PC-3 (cell line): ENCODE data around the gene CCNL2. TPM values are rescaled to one million over a fixed set of nuclear protein-coding genes. Genes with fewer than 3 reads are reported as not detected.

Source experiments
- ATAC-seq: fragments of 200-7000 bp; cut with Tn5 transposase; 2 replicates; pipeline ENCODE4 v1.9.1; 2020; ENCODE audit warnings: mild to moderate bottlenecking, moderate library complexity
- BruUV-seq: library from RNA; stranded (reverse); fragments of 400-500 nt; replicated peaks from 2 replicates; lab custom pipeline; 2021; lab: Mats Ljungman, UMichigan
- CTCF ChIA-PET: fragments of 300-600 bp; sonication (Branson Sonifier 250); formaldehyde crosslinking; loops from one replicate; lab custom pipeline; 2022; ENCODE audit warnings: antibody characterized with exemption; lab: Charles Lee
- POLR2A ChIA-PET: fragments of 300-600 bp; sonication (Branson Sonifier 250); formaldehyde crosslinking; loops from one replicate; lab custom pipeline; 2022; ENCODE audit warnings: antibody characterized with exemption; ENCODE audit not compliant: unreplicated experiment; lab: Charles Lee
- DNase-seq: peaks from one replicate; pipeline ENCODE4 v3.0.0-alpha.2; 2015
- H2AFZ ChIP-seq: fragments of 300-600 bp; sonication (generic); 2 replicates; pipeline ENCODE4 v1.6.0; 2016; ENCODE audit warnings: antibody characterized with exemption, low read length
- H3F3A ChIP-seq: fragments of 300-600 bp; sonication (generic); one replicate; pipeline ENCODE4 v1.6.0; 2017; ENCODE audit warnings: antibody characterized with exemption, low read length, control low read depth, mild to moderate bottlenecking; ENCODE audit not compliant: unreplicated experiment
- H3K27ac ChIP-seq: fragments of 300-600 bp; sonication (generic); 2 replicates; pipeline ENCODE4 v1.5.1; 2016; ENCODE audit warnings: mild to moderate bottlenecking, low read length
- H3K27me3 ChIP-seq: fragments of 300-600 bp; sonication (generic); 2 replicates; pipeline ENCODE4 v1.6.1; 2016; ENCODE audit warnings: low read length, mixed read lengths
- H3K36me3 ChIP-seq: fragments of 300-600 bp; sonication (generic); 2 replicates; pipeline ENCODE4 v1.6.1; 2016; ENCODE audit warnings: low read depth, mixed run types, low read length, mixed read lengths
- H3K4me1 ChIP-seq: fragments of 300-600 bp; sonication (generic); 2 replicates; pipeline ENCODE4 v1.5.1; 2016; ENCODE audit warnings: low read length; ENCODE audit not compliant: insufficient read depth
- H3K4me2 ChIP-seq: fragments of 300-600 bp; sonication (generic); 2 replicates; pipeline ENCODE4 v1.6.0; 2016; ENCODE audit warnings: low read length
- H3K4me3 ChIP-seq: fragments of 300-600 bp; sonication (generic); 2 replicates; pipeline ENCODE4 v1.5.1; 2016; ENCODE audit warnings: mild to moderate bottlenecking, low read length, mixed read lengths
- H3K79me2 ChIP-seq: fragments of 300-600 bp; sonication (generic); 2 replicates; pipeline ENCODE4 v1.6.1; 2017; ENCODE audit warnings: low read length, mixed read lengths
- H3K9ac ChIP-seq: fragments of 300-600 bp; sonication (generic); 2 replicates; pipeline ENCODE4 v1.6.0; 2016; ENCODE audit warnings: mild to moderate bottlenecking, low read length
- H3K9me2 ChIP-seq: fragments of 300-600 bp; sonication (generic); replicated peaks from 2 replicates; pipeline ENCODE4 v1.6.1; 2016; ENCODE audit warnings: mixed run types, low read length, mixed read lengths
- H3K9me3 ChIP-seq: fragments of 300-600 bp; sonication (generic); 2 replicates; pipeline ENCODE4 v1.6.1; 2016; ENCODE audit warnings: low read length, mixed read lengths
- H4K20me1 ChIP-seq: fragments of 300-600 bp; sonication (generic); 2 replicates; pipeline ENCODE4 v1.6.1; 2016; ENCODE audit warnings: low read length, mixed read lengths
- EZH2 ChIP-seq: fragments of 300-600 bp; sonication (generic); IDR thresholded peaks from one replicate; pipeline ENCODE4 v1.6.1; 2017; ENCODE audit warnings: antibody characterized with exemption, mild to moderate bottlenecking, low read length; ENCODE audit not compliant: unreplicated experiment
- EZH2phosphoT487 ChIP-seq: fragments of 300-600 bp; sonication (generic); IDR thresholded peaks from 2 replicates; pipeline ENCODE4 v1.6.1; 2018; ENCODE audit warnings: mild to moderate bottlenecking, antibody characterized with exemption, low read length, borderline replicate concordance
- intact Hi-C: fragments of 100-400 bp; cut with micrococcal nuclease; formaldehyde crosslinking; loops from 2 replicates; pipeline ENCODE4 v1.9.0; 2023
- total RNA-seq: library from RNA; depleted of rRNA; stranded (reverse); fragments of >200 nt; gene quantifications from 2 replicates; pipeline ENCODE4 v1.2.3, GENCODE V29; 2014
- TF ChIP-seq, protein P1 (sequence below): fragments of 300-600 bp; sonication (generic); conservative IDR thresholded peaks from 2 replicates; pipeline ENCODE4 v1.5.1; 2017; ENCODE audit warnings: antibody characterized with exemption, low read depth, mild to moderate bottlenecking, low read length

Gene CCNL2
- total RNA-seq, 1 experiment from 2014 or later, result 385 TPM

- Histone ChIP-seq H2AFZ (no peak overlapping the region), H3K4me2 (peak overlapping the region; percentile 78), H3K4me1 (peaks cover 28% of the 10 kb centered on the region), H3K9me3 (no peaks in the 10 kb centered on the region), H3K27ac (no peak overlapping the region), H3K9ac (no peak overlapping the region), H3K79me2 (peaks cover 26% of the 10 kb centered on the region), H3K9me2 (no peaks in the 10 kb centered on the region), H3F3A (peaks cover 3% of the 10 kb centered on the region), H3K4me3 (no peak overlapping the region), H4K20me1 (no peaks in the 10 kb centered on the region), H3K36me3 (no peaks in the 10 kb centered on the region), H3K27me3 (no peaks in the 10 kb centered on the region)
- TF ChIP-seq EZH2phosphoT487, result no peak
- TF ChIP-seq, protein P1, sequence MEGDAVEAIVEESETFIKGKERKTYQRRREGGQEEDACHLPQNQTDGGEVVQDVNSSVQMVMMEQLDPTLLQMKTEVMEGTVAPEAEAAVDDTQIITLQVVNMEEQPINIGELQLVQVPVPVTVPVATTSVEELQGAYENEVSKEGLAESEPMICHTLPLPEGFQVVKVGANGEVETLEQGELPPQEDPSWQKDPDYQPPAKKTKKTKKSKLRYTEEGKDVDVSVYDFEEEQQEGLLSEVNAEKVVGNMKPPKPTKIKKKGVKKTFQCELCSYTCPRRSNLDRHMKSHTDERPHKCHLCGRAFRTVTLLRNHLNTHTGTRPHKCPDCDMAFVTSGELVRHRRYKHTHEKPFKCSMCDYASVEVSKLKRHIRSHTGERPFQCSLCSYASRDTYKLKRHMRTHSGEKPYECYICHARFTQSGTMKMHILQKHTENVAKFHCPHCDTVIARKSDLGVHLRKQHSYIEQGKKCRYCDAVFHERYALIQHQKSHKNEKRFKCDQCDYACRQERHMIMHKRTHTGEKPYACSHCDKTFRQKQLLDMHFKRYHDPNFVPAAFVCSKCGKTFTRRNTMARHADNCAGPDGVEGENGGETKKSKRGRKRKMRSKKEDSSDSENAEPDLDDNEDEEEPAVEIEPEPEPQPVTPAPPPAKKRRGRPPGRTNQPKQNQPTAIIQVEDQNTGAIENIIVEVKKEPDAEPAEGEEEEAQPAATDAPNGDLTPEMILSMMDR, result no peak
- no peak for TF ChIP-seq EZH2
- DNase-seq, result no peak
- CTCF ChIA-PET, result no interaction called here
- ATAC-seq, result no peak
- intact Hi-C loops, result no loop called here
- POLR2A ChIA-PET, result no interaction called here
- no TSS peak for BruUV-seq
Observed at GRCh38 chr1:1352786-1353388, 46.2 kb downstream of the CCNL2 start.

GRCh38 chr1:1351511-1352427, 47.4 kb downstream of the CCNL2 start:
- Histone ChIP-seq H3K4me1 (peaks cover 37% of the 10 kb centered on the region), H3K27me3 (no peaks in the 10 kb centered on the region), H3K27ac (no peak overlapping the region), H4K20me1 (no peaks in the 10 kb centered on the region), H3K36me3 (no peaks in the 10 kb centered on the region), H3K9ac (no peak overlapping the region), H3K4me3 (peak overlapping the region; percentile 22; the same call in 1 of the 2 replicates), H3F3A (peaks cover 3% of the 10 kb centered on the region), H3K79me2 (peaks cover 37% of the 10 kb centered on the region), H2AFZ (no peak overlapping the region), H3K9me2 (no peaks in the 10 kb centered on the region), H3K4me2 (peak overlapping the region; percentile 24), H3K9me3 (no peaks in the 10 kb centered on the region)
- no TSS peak for BruUV-seq
- TF ChIP-seq EZH2phosphoT487, result no peak
- TF ChIP-seq, protein P1, result no peak
- no peak for TF ChIP-seq EZH2
- ATAC-seq (no peak), DNase-seq (no peak)
- ChIA-PET POLR2A (no interaction called here), CTCF (no interaction called here)
- intact Hi-C loops, result no loop called here
